HEK293T (cell line): Measurements from ENCODE around the gene EFNB3.

Source experiments
- CTCF ChIA-PET: fragments of 350-600 bp; formaldehyde crosslinking; extraction: SDS; loops from one replicate; lab custom pipeline; 2021; ENCODE audit warnings: antibody characterized with exemption, inconsistent platforms; lab: Yijun Ruan, JAX
- POLR2A ChIA-PET: fragments of 350-600 bp; formaldehyde crosslinking; extraction: SDS; loops from one replicate; lab custom pipeline; 2020; ENCODE audit warnings: antibody characterized with exemption, inconsistent platforms; lab: Yijun Ruan, JAX
- DNase-seq: peaks from one replicate; pipeline ENCODE4 v3.0.0; 2012; ENCODE audit warnings: mixed read lengths; ENCODE audit errors: extremely low spot score
- ARNT ChIP-seq: fragments of 450-650 bp; IDR thresholded peaks from 2 replicates; pipeline ENCODE4 v1.6.1; 2017; ENCODE audit warnings: mild to moderate bottlenecking
- BHLHE40 ChIP-seq: fragments of 450-650 bp; IDR thresholded peaks from 2 replicates; pipeline ENCODE4 v1.6.1; 2016; ENCODE audit warnings: mild to moderate bottlenecking, moderate library complexity, borderline replicate concordance
- CTBP1 ChIP-seq: fragments of 450-650 bp; IDR thresholded peaks from 2 replicates; pipeline ENCODE4 v1.6.1; 2016; ENCODE audit warnings: borderline replicate concordance
- ELF4 ChIP-seq: fragments of 450-650 bp; IDR thresholded peaks from 2 replicates; pipeline ENCODE4 v1.6.1; 2017; ENCODE audit warnings: antibody characterized with exemption
- FOXA1 ChIP-seq: fragments of 450-650 bp; IDR thresholded peaks from 2 replicates; pipeline ENCODE4 v1.6.1; 2016; ENCODE audit warnings: mild to moderate bottlenecking
- FOXK2 ChIP-seq: fragments of 450-650 bp; IDR thresholded peaks from 2 replicates; pipeline ENCODE4 v1.6.1; 2016; ENCODE audit warnings: mild to moderate bottlenecking
- FOXM1 ChIP-seq: fragments of 450-650 bp; IDR thresholded peaks from 2 replicates; pipeline ENCODE4 v1.6.1; 2017; ENCODE audit warnings: mild to moderate bottlenecking, borderline replicate concordance
- HDGF ChIP-seq: fragments of 450-650 bp; IDR thresholded peaks from 2 replicates; pipeline ENCODE4 v1.6.1; 2017; ENCODE audit warnings: antibody characterized with exemption, borderline replicate concordance
- L3MBTL2 ChIP-seq: fragments of 450-650 bp; conservative IDR thresholded peaks from 2 replicates; pipeline ENCODE4 v1.6.1; 2016; ENCODE audit warnings: mild to moderate bottlenecking
- LEF1 ChIP-seq: fragments of 450-650 bp; IDR thresholded peaks from 2 replicates; pipeline ENCODE4 v1.6.1; 2017; ENCODE audit warnings: mild to moderate bottlenecking, borderline replicate concordance
- NFRKB ChIP-seq: fragments of 450-650 bp; IDR thresholded peaks from 2 replicates; pipeline ENCODE4 v1.6.1; 2016; ENCODE audit warnings: mild to moderate bottlenecking, moderate library complexity
- SP1 ChIP-seq: fragments of 450-650 bp; IDR thresholded peaks from 2 replicates; pipeline ENCODE4 v1.6.1; 2017
- SUZ12 ChIP-seq: fragments of 450-650 bp; IDR thresholded peaks from 2 replicates; pipeline ENCODE4 v1.6.1; 2016; ENCODE audit warnings: mild to moderate bottlenecking
- TARDBP ChIP-seq: fragments of 450-650 bp; IDR thresholded peaks from 2 replicates; pipeline ENCODE4 v1.6.1; 2016
- ZNF384 ChIP-seq: fragments of 450-650 bp; IDR thresholded peaks from 2 replicates; pipeline ENCODE4 v1.6.1; 2016
- TF ChIP-seq, protein P1 (sequence below): fragments of 450-650 bp; IDR thresholded peaks from 2 replicates; pipeline ENCODE4 v1.6.1; 2016

EFNB3 gene

DNA sequence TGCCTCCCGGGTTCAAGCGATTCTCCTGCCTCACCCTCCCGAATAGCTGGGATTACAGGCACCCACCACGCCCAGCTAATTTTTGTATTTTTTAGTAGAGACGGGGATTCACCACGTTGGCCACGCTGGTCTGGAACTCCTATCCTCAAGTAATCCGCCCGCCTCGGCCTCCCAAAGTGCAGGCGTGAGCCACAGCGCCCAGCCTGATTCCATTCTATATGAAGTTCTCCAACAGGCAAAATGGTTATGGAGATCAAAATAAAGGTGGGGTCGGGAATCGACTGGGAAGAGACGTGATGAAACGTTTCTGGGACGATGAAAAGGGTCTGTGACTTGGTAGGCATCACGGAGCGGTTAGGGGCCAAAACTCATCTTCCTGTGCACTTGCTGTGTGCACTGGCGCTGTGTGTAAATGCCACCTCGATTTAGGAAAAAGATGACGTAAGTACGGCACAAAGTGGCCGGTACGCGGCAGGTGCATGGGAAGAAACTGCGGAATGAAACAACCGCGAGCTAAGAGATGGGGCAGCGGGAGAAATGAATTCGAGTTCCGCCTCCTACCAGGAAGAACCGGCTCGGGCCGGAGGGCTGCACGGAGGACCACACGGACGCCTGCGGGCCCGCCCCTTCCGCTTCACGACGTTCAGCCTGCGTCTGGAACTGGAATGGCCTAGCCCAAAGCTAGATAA is 19.3 kb upstream of the EFNB3 start:
- ChIA-PET POLR2A (interaction anchor here (0.6 to 7.9 kb wide), 25 partner anchors 11 to 356 kb away, joined by 3 to 236 read pairs (median 10); partner anchors contain the start of genes ATP1B2, DNAH2, EFNB3 and FXR2), CTCF (interaction anchor here (0.5 to 6.0 kb wide), 4 partner anchors 13 to 52 kb away, joined by 3 to 81 read pairs (median 3); partner anchors contain the start of gene SHBG)
- TF ChIP-seq TARDBP (no peak), NFRKB (no peak), L3MBTL2 (peak; percentile 55), CTBP1 (0 out of 2 replicates have a peak, but pooled peaks have one; percentile 21)
- peak; percentile 84 for DNase-seq

DNA sequence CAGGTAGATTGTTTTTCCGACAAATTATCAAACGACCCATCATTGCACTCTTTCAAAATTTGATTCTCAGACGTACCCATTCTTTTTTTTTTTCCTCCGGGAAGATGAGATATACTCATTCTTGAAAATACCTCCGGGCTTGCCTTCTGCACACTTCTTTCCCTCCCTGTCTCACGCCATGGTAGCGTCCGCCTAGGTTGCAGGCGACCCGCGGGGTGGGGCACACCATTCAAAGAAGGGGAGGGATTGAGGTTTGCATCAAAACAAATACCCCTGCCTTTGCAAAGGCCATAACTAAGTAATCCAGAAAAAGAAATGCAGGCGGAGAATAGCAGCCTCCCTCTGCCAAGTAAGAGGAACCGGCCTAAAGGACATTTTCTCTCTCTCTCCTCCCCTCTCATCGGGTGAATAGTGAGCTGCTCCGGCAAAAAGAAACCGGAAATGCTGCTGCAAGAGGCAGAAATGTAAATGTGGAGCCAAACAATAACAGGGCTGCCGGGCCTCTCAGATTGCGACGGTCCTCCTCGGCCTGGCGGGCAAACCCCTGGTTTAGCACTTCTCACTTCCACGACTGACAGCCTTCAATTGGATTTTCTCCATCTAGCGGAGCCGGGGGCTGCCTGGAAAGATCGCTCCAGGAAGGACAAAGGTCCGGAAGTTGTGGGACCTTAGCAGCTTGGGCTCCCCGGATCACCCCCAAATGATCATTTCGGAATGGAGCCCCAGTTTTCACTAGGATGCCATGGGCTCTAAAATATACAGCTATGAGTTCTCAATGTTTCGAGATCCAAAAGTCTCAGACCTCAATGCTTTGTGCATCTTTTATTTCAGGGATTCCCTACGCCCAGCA is 18.6 kb upstream of the EFNB3 start:
- CTCF ChIA-PET: interaction anchor here (0.5 to 6.0 kb wide), 10 partner anchors 12 to 106 kb away, joined by 3 to 81 read pairs (median 4); partner anchors contain the start of genes DNAH2, EFNB3, SAT2 and SHBG
- TF ChIP-seq ELF4: peak; percentile 93
- no peak for TF ChIP-seq LEF1
- peak; percentile 19; the same call in 1 of the 2 replicates for TF ChIP-seq NFRKB
- TF ChIP-seq HDGF: no peak
- TF ChIP-seq BHLHE40: peak; percentile 98
- TF ChIP-seq SP1: peak; percentile 4; the same call in 1 of the 2 replicates
- no peak for TF ChIP-seq CTBP1
- no peak for TF ChIP-seq FOXM1
- peak; percentile 72 for DNase-seq
- POLR2A ChIA-PET: interaction anchor here (0.6 to 7.9 kb wide), 34 partner anchors 11 to 472 kb away, joined by 3 to 236 read pairs (median 8); partner anchors contain the start of genes ATP1B2, CD68, DNAH2 and EFNB3

DNA sequence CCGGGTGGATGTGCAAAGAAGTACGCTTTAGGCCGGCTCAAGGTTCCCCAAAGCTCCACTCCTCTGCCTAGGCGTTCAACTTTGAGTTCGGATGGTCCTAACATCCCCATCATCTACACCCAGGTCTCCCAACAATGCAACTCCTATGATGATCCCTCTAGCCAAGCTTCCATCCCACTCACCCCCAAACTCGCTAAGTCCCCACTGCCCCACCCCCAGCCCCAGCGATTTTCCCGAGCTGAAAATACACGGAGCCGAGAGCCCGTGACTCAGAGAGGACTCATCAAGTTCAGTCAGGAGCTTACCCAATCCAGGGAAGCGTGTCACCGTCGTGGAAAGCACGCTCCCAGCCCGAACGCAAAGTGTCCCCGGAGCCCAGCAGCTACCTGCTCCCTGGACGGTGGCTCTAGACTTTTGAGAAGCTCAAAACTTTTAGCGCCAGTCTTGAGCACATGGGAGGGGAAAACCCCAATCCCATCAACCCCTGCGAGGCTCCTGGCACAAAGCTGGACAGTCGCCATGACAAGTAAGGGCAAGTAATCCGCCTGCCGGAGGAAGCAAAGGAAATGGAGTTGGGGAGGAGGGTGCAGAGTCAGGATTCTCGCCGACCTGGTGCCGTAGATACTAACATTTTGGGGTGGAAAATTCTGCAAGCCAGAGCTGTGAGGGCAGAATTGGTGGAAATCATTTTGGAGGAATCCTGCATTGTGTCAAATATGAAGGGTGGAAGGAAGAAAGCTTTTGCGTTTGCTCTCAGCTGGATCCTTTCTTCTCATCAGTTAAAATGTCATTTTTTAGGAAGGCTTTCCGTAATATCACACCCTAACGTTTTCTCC is 17.7 kb upstream of the EFNB3 start, which contains the start of gene TP53:
Gene TP53 (minus strand): TSS at position 419 of the 836 bp plus-strand sequence. CDS start 10,896 bp downstream, outside the sequence.
- peak; percentile 79 for DNase-seq
- POLR2A ChIA-PET: interaction anchor here (0.6 to 7.9 kb wide), 42 partner anchors 9 to 473 kb away, joined by 3 to 236 read pairs (median 6); partner anchors contain the start of genes ATP1B2, CD68, DNAH2 and EFNB3
- TF ChIP-seq ARNT (0 out of 2 replicates have a peak, but pooled peaks have one; percentile 6), BHLHE40 (no peak), HDGF (no peak), ZNF384 (no peak), FOXK2 (no peak), LEF1 (no peak), NFRKB (0 out of 2 replicates have a peak, but pooled peaks have one; percentile 30), CTBP1 (no peak), ELF4 (peak; percentile 79), FOXM1 (no peak), L3MBTL2 (peak; percentile 88), SP1 (no peak), TARDBP (no peak), FOXA1 (no peak), SUZ12 (no peak)
- TF ChIP-seq, protein P1, sequence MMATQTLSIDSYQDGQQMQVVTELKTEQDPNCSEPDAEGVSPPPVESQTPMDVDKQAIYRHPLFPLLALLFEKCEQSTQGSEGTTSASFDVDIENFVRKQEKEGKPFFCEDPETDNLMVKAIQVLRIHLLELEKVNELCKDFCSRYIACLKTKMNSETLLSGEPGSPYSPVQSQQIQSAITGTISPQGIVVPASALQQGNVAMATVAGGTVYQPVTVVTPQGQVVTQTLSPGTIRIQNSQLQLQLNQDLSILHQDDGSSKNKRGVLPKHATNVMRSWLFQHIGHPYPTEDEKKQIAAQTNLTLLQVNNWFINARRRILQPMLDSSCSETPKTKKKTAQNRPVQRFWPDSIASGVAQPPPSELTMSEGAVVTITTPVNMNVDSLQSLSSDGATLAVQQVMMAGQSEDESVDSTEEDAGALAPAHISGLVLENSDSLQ: no peak
- CTCF ChIA-PET: interaction anchor here (0.5 to 6.0 kb wide), 19 partner anchors 14 to 640 kb away, joined by 3 to 81 read pairs (median 4); partner anchors contain the start of genes ATP1B2, DNAH2, EFNB3 and FXR2

DNA sequence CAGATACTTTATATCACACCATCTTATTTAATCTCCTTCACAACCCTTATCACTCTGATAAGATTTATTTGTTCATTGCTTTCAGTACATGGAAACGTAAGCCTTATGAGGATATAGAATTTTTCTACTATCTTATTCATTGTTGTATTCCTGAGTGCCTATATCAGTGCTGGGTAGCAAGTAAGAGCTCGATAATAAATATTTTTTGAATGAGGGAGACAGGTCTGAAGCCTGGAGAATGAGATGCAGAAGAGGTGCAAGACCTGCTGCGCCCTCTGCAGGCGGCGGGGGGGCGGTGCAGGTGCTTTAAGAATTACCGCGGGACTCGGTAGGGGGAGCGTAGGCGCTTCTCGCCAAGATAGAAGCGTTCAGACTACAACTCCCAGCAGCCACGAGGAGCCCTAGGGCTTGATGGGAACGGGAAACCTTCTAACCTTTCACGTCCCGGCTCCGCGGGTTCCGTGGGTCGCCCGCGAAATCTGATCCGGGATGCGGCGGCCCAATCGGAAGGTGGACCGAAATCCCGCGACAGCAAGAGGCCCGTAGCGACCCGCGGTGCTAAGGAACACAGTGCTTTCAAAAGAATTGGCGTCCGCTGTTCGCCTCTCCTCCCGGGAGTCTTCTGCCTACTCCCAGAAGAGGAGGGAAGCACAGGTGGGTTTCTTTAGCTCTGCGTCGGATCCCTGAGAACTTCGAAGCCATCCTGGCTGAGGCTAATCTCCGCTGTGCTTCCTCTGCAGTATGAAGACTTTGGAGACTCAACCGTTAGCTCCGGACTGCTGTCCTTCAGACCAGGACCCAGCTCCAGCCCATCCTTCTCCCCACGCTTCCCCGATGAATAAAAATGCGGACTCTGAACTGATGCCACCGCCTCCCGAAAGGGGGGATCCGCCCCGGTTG is 16.8 kb upstream of the EFNB3 start, which contains the start of gene WRAP53:
Gene WRAP53 (plus strand): TSS at position 570 of the 900 bp plus-strand sequence. CDS start 172 bp downstream, at position 742.
- CTCF ChIA-PET: interaction anchor here (0.6 to 6.0 kb wide), 17 partner anchors 15 to 641 kb away, joined by 3 to 81 read pairs (median 4); partner anchors contain the start of genes ATP1B2, DNAH2, EFNB3 and FXR2
- peak; percentile 92 for DNase-seq
- POLR2A ChIA-PET: interaction anchor here (0.6 to 7.9 kb wide), 41 partner anchors 9 to 474 kb away, joined by 3 to 236 read pairs (median 7); partner anchors contain the start of genes ATP1B2, CD68, DNAH2 and EFNB3

More for the DNA sequence above, 16.8 kb upstream of the EFNB3 start, which contains the start of gene WRAP53:
- TF ChIP-seq NFRKB (no peak), L3MBTL2 (peak; percentile 41; the same call in 1 of the 2 replicates), HDGF (0 out of 2 replicates have a peak, but pooled peaks have one; percentile 70), ELF4 (0 out of 2 replicates have a peak, but pooled peaks have one; percentile 13), ARNT (no peak), SUZ12 (no peak)
- TF ChIP-seq, protein P1: peak; percentile 54
